GM19240 (cell line): ENCODE data around the gene ADCY10.
"Not testable (repeated sequence)": the region's sequence is repeated elsewhere in the genome, so short reads cannot be mapped to it uniquely, and the experiment has no call there.

Experiments used
- DNase-seq: peaks from one replicate; pipeline ENCODE4 v3.0.0; 2011; ENCODE audit warnings: low spot score; ENCODE audit not compliant: insufficient read length

Gene ADCY10

DNA sequence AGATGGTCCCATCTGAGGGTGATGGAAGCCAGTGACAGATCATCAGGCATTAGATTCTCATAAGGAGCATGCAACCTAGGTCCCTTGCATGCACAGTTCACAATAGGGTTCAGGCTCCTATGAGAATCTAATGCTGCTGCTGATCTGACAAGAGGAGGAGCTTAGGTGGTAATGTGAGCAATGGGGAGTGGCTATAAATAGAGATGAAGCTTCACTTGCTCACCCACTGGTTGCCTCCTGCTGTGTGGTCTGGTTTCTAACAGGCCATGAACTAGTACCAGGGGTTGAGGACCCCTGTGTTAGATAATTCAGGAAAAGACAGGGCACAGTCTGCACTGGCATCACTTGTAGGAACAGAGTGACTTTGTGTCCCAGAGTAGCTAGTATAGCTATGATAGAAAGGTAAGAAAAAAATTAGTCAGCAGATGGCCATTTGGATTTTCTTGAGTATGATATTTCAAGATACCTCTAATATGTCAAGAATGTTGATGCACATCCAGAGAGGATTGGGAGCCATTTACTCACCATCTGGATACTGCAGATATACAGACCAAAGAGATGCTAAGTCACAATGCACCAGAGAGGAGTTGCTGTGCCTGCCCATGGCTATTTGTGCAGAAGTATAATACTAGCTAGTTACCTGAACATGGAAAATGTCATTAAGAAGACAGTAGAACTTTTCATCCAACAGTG lies 53.6 kb downstream of the ADCY10 start:
- no peak for DNase-seq

DNA sequence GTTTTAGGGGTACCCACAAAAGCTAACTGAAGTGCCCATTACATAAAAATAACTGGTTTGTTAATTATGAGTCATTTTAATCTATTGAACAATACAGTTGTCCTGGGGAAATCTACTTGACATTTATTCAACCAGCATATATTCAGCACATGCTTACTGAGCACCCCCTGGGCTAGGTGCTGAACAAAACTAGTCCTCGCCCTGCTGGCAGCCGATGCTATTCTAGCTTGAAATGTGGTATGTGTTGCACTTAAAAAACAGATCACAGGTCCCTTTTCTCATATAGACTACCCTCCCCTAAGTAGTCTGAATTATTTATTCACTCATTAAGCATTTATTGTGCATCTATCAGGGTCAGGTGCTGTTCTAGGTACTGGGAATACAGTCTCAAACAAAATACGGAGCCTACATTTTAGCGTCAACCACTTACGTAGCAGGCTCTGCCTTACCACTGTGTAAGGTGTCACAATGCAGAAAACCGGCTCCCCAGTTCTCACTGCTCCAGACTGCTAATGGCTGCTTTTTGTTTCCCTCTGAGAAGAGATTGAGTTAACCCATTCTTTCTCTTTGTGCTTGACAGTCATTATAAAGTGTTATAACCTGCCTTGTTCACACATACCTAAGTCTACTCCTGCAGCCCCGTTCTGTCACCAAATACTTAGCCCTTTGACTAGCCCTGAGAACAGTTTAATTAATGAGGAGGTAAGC lies 57.1 kb downstream of the ADCY10 start:
- no peak for DNase-seq

DNA sequence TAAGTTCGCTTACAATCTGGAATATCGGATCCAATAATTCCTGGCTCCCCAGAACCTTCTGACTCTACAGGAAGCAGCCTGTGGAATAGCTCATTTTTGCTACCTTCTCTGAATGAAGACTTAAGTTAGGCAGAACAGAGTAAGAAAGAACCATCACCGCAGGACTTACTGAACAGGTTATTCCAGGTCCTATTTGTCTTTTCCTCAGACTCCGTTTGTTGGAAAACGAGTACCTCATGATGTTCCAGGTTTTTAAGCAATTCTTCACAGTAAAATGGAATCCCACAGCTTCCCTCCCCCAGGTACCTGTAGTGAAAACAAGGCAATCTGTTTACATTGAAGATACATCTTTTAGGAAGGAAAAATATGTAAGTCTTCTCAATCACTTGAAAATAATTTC lies 59.8 kb downstream of the ADCY10 start:
- no peak for DNase-seq

DNA sequence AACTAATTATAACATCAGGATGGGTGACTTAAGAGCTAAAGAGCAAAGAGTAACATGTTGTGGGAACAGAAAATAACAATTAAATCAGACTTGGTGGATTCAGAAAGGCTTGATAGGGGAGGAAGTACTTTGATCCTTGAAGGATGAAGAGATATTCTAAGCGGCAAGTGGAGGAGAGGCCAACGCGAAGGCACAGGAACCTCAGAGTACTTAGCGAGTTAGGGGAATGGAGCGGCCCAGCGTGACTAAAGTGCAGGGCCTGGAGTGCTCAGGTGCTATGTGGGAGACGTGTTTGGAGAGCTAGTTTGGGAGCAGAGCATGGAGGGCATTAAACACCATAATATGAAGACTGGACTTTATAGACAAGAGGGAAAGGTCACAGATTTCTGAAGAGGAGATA lies 64.3 kb downstream of the ADCY10 start:
- DNase-seq = no peak

DNA sequence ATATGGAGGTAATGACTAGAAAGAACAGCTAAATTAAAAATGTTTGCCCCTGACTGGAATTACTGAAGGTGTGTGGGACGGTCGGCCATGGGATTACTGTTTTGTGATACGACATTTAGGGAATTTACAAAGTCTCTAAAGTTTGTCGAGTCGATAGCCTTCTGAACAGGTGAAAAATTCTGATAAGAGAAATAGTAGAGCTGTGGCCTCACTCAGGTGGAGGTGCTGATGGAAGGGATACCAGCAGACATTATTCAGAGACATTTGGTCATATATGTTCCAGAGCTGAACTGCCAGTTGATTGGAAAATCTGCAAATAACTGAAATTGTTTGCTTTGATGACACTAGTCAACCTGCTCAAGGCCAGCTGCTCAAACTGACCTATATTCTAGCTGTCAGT lies 71.1 kb downstream of the ADCY10 start:
- DNase-seq = no peak

DNA sequence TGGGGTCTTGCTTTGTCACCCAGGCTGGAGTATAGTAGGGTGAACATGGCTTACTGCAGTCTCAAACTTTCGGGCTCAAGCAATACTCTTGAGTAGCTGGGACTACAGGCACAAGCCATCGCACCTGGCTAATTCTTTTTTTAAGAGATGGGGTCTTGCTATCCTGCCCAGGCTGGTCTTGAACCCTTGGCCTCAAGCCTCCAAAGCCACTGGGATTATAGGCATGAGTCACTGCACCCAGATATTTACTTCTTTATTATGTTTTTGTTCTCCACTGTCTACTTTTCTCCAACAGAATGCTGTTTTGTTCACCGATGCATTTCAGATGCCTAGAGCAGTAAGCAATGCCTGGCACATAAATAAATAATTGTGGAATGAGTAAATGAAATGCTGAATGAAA lies 72.4 kb downstream of the ADCY10 start:
- no peak for DNase-seq

DNA sequence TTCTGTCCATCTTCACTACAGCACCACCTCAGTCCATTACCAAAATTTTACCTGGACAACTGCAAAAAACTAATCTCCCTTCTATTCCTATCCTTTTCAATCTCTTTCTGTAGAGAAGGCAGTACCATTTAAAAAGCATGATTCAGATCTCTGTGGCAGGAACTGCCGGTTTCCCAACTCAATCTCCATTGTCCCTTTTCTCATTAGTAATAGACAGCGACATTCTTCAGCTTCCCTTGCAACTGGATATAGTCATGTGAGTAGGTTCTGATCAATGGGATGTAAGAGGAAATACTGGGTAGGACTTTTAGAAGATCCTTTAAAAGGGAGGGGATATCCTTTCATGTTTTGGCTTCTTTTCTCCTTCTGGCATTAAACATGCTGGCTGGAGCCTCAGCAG lies 74.9 kb downstream of the ADCY10 start:
- DNase-seq = no peak

DNA sequence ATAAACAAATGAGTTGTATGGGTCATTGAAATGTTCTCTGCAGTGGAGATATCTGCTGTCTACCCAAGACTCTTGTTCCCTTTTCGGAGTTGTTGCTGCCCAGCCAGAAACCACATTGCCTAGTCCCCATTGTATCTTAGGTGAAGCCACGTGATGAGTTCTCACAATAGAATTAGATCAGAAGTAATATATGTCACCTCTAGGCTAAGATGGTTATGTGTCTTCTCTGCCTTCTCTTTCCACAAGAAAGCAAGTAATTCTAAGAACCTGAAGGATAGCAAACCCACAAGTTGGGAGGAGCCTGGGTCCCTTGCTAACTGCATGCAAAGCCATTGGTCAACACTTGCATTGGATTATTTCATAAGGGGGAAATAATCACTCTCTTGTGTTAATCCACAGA lies 76.6 kb downstream of the ADCY10 start:
- no peak for DNase-seq

DNA sequence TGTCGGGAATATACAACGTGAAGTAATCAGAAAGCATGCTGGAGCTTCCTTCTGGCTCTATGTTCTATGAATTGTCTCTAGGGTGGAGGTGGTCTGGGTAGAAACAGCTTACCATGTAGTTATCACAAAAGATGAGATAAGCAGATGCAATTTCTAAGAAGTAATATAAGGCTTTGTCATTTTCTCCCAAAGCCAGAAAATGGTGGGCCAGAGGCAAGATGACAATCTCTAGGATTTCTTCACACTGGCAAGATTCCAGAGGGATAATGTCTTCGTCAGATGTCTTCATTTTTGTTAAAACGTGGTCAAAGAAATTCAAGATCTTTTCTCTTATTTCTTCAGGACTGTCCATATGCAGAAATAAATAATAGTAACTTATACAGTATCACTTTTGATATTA lies 77.7 kb downstream of the ADCY10 start:
- DNase-seq = no peak

DNA sequence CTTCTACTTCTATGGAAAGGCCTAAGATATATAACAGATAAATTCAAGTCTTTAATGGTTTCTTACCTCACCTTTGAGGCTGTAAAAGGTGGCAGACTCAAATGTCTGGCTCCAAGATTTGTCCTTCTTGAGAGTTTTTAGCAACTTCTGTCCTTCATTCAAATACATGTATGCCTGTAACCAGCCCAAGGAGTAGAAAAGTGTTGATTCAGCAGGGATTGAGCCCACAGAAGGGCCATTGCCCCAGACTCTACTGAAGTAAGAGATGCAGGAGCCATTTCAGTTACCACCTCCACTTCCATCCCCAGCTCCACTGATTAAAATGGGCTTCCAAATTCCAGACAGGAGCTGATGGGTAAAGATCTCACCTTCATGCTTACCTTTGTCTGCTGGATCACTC lies 80.0 kb downstream of the ADCY10 start:
- no peak for DNase-seq

DNA sequence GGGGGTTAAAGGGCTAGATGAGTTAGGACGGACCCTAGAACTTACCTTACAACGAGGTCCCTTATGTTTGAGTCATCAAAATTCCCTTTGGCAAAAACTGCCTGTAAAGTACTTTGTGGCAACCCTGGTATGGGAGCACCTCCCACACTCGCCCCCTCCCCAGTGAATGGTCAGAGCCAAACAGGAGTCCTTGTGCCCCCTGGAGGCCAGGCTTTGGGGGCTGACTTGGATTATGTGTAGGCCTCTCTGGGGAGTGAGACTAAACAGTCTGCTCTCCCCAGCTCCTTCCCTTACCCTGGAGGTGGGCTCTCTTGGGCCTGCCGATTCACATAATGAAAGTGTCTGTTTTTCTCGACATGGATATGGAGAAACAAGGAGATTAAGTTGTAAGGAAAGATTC lies 81.2 kb downstream of the ADCY10 start:
- DNase-seq = no peak

DNA sequence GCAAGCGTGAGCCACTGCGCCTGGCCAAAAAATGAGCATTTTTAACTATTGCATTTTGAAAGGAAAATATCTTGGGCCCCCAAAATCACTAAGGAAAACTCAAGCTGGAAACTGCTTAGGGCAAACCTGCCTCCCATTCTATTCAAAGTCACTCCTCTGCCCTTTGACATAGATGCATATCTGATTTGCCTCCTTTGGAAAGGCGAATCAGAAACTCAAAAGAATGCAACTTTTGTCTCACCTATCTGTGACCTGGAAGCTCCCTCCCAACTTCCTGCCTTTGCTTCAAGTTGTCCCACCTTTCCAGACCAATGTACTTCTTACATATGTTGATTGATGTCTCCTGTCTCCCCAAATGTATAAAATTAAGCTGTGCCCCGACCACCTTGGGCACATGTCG lies 83.3 kb downstream of the ADCY10 start:
- not testable (repeated sequence) for DNase-seq

DNA sequence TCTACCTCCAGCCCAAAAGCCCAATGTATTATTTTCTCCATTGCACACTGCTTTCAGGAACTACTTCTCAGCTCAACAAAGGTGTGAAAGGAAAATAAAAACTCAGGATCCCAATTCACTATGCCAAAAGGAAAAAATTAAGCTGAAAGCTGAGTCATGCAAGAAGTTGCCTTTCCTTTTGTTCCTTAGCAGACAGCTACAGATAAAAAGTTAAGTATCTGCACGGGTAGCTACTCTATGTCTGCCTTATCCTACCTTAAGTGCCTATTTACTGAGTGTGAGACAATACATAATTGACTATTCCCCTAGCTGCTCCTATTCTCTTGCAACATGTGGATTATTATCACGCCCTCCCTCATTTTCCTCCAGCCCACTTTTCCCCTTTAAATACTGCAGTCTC lies 84.1 kb downstream of the ADCY10 start:
- no peak for DNase-seq

DNA sequence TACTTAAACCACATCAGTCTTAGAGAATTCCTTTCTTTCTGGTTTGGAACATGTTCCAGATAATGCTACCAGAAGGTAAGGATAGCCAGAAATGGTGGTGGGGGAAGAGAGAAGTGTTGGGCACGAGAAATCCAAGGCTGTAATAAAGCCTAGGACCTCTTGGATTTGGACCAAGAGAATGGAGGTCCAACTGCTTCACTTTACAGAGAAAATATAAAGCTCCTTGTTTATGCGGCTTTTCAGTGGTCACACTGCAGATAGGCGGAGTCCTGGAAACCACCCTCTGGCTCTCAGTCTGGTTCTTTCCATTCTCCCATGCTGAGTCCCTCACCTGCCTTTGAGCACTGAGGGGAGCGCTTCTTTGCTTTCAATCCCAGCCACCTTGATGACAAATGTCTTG lies 87.8 kb downstream of the ADCY10 start:
- DNase-seq = no peak

DNA sequence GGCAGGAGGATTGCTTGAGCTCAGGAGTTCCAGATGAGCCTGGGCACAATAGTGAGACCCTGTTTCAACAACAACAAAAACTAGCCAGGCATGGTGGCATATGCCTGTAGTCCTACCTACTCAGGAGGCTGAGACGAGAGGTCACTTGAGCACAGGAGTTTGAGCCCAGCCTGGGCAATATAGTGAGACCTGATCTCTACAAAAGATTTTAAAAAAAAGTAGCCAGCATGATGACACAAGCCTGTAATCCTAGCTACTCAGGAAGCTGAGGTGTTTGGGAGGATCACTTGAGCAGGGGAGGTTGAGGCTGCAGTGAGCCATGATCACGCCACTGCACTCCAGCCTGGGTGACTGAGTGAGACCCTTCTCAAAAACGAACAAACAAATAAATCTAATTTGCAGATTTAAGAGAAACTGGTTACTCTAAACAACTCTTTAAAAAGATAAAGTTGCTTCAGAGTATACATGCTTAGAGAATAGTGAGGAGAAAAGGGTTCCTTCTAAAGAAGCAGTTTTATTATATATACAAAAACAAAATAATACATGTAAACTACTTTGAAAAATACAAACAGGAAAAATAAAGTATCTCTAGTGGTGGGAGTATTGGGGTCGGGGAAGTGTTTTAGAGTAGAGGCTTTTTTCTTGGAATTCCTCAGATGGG lies 88.4 kb downstream of the ADCY10 start:
- DNase-seq = no peak

DNA sequence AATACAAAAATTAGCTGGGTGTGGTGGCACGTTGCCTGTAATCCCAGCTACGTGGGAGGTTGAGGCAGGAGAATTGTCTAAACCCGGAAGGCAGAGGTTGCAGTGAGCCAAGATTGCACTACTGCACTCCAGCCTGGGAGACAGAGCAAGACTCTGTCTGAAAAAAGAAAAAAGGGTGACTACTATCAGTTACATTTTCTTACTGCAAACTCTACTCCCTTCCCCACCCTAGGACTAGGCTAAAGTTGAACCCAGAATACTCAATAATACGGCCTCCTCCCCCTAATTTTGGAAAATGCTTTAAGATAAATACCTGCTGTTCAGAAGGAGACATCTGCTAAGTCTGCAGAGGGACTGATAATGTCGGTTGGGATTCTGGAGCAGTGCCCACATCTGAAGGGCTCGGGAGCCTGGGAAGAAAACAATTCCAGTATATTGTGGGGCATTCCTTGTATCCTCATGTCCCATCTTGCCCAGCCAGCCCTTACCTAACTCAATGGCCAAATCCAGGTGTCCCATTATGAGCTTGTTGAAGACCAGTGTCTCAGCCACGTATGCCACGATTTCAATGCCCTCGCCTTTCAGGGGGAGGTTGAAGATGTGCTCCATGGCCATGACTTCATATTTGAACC lies 89.7 kb downstream of the ADCY10 start:
- DNase-seq = no peak

DNA sequence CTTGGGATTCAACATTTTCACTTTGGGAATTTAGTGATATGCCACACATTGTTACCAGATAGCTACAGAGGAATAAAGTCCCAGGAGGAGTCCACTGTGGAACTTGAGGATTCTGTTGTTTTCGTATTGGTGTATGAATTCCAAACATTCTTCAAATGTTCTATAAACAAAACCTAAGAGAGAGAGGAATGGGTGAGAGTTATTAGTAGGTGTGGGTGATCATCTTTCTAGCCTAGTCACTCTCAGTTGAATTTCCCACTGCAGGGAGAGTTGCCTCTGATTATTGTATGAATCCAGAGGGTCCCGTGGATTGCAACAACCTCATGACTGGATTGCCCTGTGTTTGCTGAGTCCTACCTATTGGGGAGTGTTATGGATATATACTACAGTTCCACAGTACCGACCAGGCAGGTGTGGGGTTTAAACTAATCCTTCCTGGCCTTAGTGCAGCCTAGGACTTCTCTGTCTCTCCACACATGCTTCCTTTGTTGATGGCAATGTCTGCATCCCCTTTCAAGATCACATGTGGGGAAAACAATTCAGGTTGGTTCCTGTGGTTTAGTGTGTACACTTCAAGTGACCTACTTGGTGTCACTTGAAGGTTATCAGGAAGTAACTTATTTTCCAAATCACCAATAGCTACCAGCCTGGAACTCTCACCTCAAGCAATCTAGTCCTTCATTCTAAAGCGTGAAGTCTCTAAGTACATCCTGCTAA lies 91.8 kb downstream of the ADCY10 start:
- no peak for DNase-seq

DNA sequence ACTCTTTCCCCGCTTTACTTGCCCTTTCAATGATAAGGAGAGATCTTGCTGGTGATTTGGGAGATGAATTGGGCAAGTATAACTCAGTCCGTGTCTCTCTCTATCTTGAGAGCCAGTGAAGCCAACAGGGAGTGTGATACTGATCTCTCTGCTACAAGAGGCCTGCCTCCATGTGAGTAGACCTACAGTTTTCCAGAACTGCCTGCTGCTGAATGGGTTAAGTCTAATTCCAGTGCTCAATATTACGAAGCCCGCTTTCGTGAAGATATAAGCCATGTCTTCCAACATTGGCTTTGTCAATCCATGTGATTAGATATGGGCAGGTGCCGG lies 92.6 kb downstream of the ADCY10 start:
- no peak for DNase-seq

DNA sequence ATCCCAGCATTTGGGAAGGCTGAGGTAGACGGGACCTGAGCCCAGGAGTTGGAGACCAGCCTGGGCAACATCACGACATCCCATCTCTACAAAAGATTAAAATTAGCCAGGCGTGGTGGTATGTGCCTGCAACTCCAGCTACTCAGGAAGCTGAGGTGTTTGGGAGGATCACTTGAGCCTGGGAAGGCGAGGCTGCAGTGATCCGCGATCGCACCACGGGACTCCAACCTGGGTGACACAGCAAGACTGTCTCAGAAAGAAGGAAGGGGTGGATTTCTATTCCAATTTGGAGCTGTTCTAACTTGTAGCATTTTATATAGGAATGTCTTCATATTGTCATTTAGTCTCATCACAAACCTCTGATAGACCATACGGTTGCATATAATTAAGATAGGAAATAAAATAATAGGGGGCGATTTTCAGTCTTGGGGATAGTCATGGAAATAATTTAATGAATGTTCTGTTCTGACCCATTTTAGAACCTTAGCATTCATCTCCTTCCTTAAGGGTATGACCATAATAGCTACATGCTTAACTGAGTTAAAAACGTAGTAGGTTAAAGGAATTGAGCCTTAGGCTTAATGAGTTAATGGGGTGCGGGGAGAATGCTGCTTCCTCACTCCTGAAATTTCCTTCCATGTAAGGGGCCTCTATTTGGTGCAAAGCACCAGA lies 93.1 kb downstream of the ADCY10 start:
- no peak for DNase-seq

DNA sequence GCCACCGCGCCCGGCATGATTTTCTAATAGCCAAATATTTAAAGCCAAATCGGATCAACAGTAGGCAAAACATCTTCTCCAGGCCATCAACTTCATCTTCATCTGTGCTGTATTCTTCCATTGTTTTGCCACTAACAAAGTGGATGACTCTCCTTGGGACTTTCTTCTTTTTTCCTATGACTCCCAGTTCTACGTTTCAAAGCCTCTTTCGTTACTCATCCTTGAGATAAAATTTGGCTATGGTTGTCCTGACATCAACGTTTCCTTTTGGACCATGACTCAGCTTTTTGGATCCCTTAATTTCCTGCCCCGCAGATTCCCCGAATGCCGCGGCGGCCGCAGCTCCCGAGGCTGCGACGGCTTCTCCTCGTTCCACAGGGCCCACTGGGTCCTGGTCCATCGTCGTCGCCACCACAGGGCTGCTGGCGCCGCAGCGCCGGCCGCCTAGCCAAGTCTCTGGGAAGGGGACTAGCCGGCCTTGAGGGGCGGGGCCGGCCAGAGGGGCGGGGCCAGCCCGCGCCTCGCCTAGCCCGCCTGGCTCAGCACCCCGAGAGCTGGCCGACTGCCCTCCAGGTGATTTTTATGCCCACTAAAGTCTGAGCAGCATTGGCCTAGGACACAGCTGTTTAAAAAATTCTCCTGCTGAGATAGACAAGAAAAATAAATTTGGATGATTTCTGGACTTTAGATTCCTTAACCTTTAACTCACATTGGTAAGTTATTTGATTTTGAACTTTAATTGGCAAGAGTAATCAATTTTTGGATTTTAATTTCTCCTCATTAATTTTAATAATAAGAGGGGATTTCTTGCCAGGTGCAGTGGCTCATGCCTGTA lies 93.9 kb downstream of the ADCY10 start:
- peak; percentile 46 for DNase-seq
